Ascending aorta (tissue), 2 donors: ENCODE results near the gene XPR1. TPM values are rescaled to one million over a fixed set of nuclear protein-coding genes. Genes with fewer than 3 reads are reported as not detected.

Experiments
- DNase-seq, 2 donors: peaks; one replicate each; pipeline ENCODE4 v3.0.0-alpha.2; 2019; ENCODE audit warnings: low spot score in 2 of 2
- H3K27ac ChIP-seq, 2 donors: fragments of 200-600 bp; sonication (generic); one replicate each; pipeline ENCODE4 v1.5.1; 2016 to 2017; ENCODE audit warnings: mild to moderate bottlenecking in 1 of 2
- H3K27me3 ChIP-seq: fragments of 200-600 bp; sonication (generic); one replicate; pipeline ENCODE4 v1.5.1; 2017
- H3K36me3 ChIP-seq, 2 donors: fragments of 200-600 bp; sonication (generic); one replicate each; pipeline ENCODE4 v1.5.1; 2016
- H3K4me1 ChIP-seq, 2 donors: fragments of 200-600 bp; sonication (generic); one replicate each; pipeline ENCODE4 v1.5.1; 2016 to 2017; ENCODE audit warnings: mild to moderate bottlenecking in 1 of 2
- H3K4me3 ChIP-seq, 2 donors: fragments of 200-600 bp; sonication (generic); one replicate each; pipeline ENCODE4 v1.5.1; 2016 to 2017; ENCODE audit warnings: mild to moderate bottlenecking in 1 of 2
- H3K9me3 ChIP-seq, 2 donors: fragments of 200-600 bp; sonication (generic); one replicate each; pipeline ENCODE4 v1.5.1; 2016
- intact Hi-C: fragments of 100-400 bp; cut with DNase I; formaldehyde crosslinking; loops from one replicate; pipeline ENCODE4 v1.15.1; 2023
- total RNA-seq: library from RNA; depleted of rRNA; stranded (reverse); fragments of >200 nt; gene quantifications from one replicate; pipeline ENCODE4 v1.1.0, GENCODE V29; 2016
- TF ChIP-seq, protein P1 (sequence below), 3 experiments: fragments of 200-600 bp in 2 of 3; fragments of 450-650 bp in 1 of 3; sonication (generic) in 2 of 3; IDR thresholded peaks; one replicate each; pipeline ENCODE4 v1.5.1; 2016 to 2019; ENCODE audit warnings: antibody characterized with exemption in 3 of 3, mild to moderate bottlenecking in 1 of 3, moderate library complexity in 1 of 3

XPR1 gene
- total RNA-seq, 1 donor from 2014 or later: 41.6 TPM

DNA sequence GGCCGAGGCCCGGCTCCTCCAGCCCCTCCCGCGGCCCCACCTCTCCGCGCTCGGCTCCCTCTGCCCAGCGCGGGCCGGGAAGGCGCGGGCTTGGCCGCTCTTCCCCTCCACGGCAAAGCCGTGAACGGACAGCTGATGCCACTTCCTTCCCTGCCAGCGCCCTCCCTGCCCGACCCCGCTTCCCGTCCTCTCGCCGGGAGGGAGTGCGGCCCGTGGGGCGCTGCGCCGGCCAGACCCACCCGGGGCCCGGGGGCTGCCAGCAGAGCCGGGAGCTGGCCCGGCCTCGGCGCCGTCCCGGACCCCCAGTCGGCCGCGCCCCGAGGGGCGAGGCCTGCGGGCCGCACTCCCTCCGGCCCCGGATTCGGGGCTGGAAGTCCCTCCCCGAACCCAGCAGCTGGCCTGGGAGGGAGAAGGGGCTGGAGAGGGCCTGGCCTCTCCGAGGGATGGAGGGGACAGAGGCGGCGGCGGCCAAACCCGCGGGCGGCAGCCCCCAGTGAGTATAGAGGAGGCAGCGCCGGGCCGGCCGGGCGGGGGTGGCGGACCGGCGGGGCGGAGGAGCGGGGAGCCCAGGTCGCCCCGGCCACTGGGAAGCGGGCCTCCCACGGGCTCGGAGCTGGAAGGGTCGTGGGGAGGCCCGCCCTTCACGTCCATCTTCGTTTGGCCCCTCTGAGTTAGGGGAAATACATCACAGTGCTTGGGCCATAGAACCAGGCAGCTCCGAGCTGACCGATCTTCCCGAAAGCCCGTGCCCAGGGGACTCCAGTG is 281.2 kb downstream of the XPR1 start, which contains the start of gene KIAA1614:
TSS of gene KIAA1614 (plus strand) at position 97 of the 765 bp plus-strand sequence. CDS start at position 444, 347 bp downstream.
- no peaks in the 10 kb centered on the region for H3K27me3 ChIP-seq
- H3K36me3 ChIP-seq: peaks cover 4 to 12% of the 10 kb centered on the region in 2 donors
- H3K9me3 ChIP-seq: no peaks in the 10 kb centered on the region
- H3K4me1 ChIP-seq: peaks cover 0 to 8% of the 10 kb centered on the region in 2 donors
- H3K4me3 ChIP-seq: peak within 1 kb of the TSS; percentile 62 to 88
- TF ChIP-seq, protein P1, sequence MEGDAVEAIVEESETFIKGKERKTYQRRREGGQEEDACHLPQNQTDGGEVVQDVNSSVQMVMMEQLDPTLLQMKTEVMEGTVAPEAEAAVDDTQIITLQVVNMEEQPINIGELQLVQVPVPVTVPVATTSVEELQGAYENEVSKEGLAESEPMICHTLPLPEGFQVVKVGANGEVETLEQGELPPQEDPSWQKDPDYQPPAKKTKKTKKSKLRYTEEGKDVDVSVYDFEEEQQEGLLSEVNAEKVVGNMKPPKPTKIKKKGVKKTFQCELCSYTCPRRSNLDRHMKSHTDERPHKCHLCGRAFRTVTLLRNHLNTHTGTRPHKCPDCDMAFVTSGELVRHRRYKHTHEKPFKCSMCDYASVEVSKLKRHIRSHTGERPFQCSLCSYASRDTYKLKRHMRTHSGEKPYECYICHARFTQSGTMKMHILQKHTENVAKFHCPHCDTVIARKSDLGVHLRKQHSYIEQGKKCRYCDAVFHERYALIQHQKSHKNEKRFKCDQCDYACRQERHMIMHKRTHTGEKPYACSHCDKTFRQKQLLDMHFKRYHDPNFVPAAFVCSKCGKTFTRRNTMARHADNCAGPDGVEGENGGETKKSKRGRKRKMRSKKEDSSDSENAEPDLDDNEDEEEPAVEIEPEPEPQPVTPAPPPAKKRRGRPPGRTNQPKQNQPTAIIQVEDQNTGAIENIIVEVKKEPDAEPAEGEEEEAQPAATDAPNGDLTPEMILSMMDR (IDR thresholded peaks at IDR 0.05): no peak
- H3K27ac ChIP-seq: peak within 1 kb of the TSS; percentile 86 to 97
- DNase-seq: peak in 1 of 2 donors; percentile 66
- intact Hi-C loops: loop anchor here (5.0 kb wide), 3 partner anchors 119 to 229 kb away; partner anchors contain the start of genes IER5 and MR1

DNA sequence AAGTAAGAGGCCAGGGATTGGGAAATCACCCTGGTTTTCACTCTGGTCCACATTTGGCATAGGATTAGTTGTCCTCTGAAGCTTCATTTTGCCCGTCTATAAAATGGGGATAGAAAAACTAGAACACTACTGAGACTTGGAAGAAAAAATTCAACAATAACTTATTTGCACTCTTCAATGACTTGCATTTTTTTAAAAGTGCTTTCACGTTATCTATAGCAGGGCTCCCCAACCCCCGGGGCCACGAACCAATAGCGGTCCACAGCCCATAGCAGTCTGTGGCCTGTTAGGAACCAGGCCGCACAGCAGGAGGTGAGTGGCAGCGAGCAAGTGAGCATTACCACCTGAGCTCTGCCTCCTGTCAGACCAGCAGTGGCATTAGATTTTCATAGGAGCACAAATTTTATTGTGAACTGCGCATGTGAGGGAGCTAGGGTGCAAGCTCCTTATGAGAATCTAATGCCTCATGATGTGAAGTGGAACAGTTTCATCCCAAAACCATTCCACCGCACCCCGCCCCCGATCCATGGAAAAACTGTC is 283.7 kb downstream of the XPR1 start:
- intact Hi-C loops: no loop called here
- no peak overlapping the region for H3K27ac ChIP-seq
- H3K9me3 ChIP-seq: no peaks in the 10 kb centered on the region
- peaks cover 4 to 30% of the 10 kb centered on the region in 2 donors for H3K36me3 ChIP-seq
- no peak overlapping the region for H3K4me3 ChIP-seq
- peaks cover 0 to 8% of the 10 kb centered on the region in 2 donors for H3K4me1 ChIP-seq
- DNase-seq: no peak
- TF ChIP-seq, protein P1 (IDR thresholded peaks at IDR 0.05): no peak
- no peaks in the 10 kb centered on the region for H3K27me3 ChIP-seq

DNA sequence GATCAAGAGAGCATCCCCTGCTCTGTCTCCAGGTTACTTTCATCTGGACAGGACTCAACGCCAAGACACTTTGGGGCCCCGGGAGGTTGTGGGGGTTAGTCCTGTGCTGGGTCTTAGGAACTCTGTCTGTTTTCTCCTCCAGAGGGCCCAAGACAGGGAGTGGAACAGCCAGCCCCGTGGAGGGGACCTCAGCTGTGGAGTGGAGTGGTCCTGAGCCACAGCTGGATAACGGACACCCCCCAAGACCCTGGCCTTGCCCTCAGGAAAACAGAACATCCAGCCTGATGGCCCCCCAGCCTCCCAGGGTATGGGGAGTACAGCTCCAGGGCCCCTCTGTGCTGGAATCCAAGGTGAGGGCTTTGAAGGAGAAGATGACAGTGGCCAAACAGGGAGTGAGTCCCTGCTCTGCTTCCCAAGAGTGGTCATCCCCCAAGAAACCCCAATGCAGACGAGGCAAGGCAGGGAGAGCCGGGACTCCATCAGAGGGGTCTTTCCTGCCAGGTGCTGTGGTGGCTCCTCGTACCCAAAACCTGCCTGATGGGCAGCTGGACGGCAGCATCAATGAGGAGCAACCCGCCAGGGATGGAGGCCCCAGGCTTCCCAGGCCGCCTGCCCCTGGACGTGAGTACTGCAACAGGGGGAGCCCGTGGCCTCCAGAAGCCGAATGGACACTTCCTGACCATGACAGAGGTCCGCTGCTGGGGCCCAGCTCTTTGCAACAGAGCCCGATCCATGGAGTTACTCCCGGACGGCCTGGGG is 284.4 kb downstream of the XPR1 start:
- peaks cover 4 to 30% of the 10 kb centered on the region in 2 donors for H3K36me3 ChIP-seq
- no peak for DNase-seq
- H3K4me3 ChIP-seq: no peak overlapping the region
- no peaks in the 10 kb centered on the region for H3K27me3 ChIP-seq
- intact Hi-C loops: no loop called here
- peaks cover 0 to 6% of the 10 kb centered on the region in 2 donors for H3K4me1 ChIP-seq
- no peak overlapping the region for H3K27ac ChIP-seq
- TF ChIP-seq, protein P1 (IDR thresholded peaks at IDR 0.05): no peak
- H3K9me3 ChIP-seq: no peaks in the 10 kb centered on the region

DNA sequence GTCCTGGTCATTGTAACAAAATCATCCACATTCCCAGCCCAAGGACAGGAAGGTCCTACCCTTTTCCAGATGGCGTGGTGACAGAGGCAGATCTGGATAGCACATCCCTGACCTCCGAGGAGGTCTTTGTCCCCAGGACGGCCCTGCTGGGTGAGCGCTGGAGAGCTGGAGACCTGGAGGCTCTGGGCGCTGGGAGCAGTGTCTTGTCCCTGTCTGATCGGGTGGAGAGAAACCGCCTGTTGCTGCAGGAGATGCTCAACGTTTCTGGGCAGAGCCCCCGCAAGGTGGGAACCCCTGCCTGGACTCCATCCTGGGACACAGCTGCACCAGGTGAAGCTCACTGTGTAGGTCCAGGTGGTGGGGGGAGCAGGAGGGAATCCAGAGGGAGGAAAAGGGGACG is 284.9 kb downstream of the XPR1 start:
- H3K27ac ChIP-seq: no peak overlapping the region
- TF ChIP-seq, protein P1 (IDR thresholded peaks at IDR 0.05): no peak
- DNase-seq: no peak
- no peaks in the 10 kb centered on the region for H3K27me3 ChIP-seq
- H3K4me3 ChIP-seq: no peak overlapping the region
- H3K36me3 ChIP-seq: peaks cover 4 to 30% of the 10 kb centered on the region in 2 donors
- no peaks in the 10 kb centered on the region for H3K9me3 ChIP-seq
- H3K4me1 ChIP-seq: peaks cover 0 to under 1% of the 10 kb centered on the region in 2 donors
- intact Hi-C loops: no loop called here

DNA sequence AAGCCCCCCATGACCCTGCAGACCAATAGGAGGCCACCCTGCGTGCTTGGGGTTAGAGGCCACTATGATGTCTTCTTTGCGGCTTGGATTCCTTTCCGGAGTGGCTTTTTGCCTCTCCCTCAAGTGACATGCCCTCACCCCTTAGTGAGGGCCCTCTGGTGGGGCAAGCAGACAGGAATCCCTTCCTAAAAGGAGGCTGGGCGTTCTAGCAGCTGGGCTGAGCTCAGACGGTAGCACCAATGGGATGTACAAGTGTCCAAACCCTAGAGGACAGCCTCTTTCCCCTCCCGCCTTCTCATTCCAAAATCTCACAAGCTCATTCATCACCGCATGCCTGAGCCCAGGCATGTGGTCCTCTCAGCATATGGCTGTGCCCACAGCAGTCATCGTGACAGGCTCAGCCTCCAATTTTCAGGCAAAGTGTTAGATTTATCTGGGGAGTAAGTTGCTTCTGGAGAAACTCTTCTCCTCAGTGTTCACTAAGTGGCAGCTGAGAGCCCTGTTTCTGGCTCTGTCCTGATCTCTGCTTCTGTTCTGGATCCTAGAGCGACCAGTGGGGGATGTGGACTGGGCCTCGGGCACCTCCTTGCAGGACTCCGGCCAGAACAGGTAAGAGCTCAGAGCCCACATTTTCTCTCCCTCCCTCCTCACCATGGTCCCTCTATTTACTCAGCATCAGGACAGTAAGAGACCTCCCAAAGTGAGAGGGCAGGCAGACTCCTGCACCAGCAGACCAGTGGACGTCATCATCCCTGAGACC is 285.7 kb downstream of the XPR1 start:
- Histone ChIP-seq H3K36me3 (peaks cover 4 to 30% of the 10 kb centered on the region in 2 donors), H3K4me1 (no peaks in the 10 kb centered on the region), H3K4me3 (no peak overlapping the region), H3K9me3 (no peaks in the 10 kb centered on the region), H3K27ac (no peak overlapping the region), H3K27me3 (no peaks in the 10 kb centered on the region)
- intact Hi-C loops: no loop called here
- no peak for DNase-seq
- TF ChIP-seq, protein P1 (IDR thresholded peaks at IDR 0.05): no peak
